CD4-positive, alpha-beta T cell treated with Interleukin-6 at 100 ng/mL for 8 hours (primary cell): ENCODE results near the gene ZDHHC11.
"Not testable (repeated sequence)": the region's sequence is repeated elsewhere in the genome, so short reads cannot be mapped to it uniquely, and the experiment has no call there.

Experiments used
- DNase-seq: peaks from one replicate; pipeline ENCODE4 v3.0.0-alpha.2; 2020; ENCODE audit warnings: mixed read lengths, low spot score

Gene ZDHHC11

GRCh38 chr5:843926-844325, 6.9 kb downstream of the ZDHHC11 start:
- not testable (repeated sequence) for DNase-seq

GRCh38 chr5:843371-843770, 7.4 kb downstream of the ZDHHC11 start:
- not testable (repeated sequence) for DNase-seq

- DNase-seq, result not testable (repeated sequence)
Measured at GRCh38 chr5:842402-843221, 8.2 kb downstream of the ZDHHC11 start.

- not testable (repeated sequence) for DNase-seq
Measured at GRCh38 chr5:841531-842401, 9.0 kb downstream of the ZDHHC11 start.

GRCh38 chr5:840974-841435, 9.8 kb downstream of the ZDHHC11 start:
- DNase-seq, result not testable (repeated sequence)

- not testable (repeated sequence) for DNase-seq
Measured at GRCh38 chr5:840118-840973, 10.4 kb downstream of the ZDHHC11 start.

- DNase-seq, result not testable (repeated sequence)
Measured at GRCh38 chr5:838431-838851, 12.3 kb downstream of the ZDHHC11 start.

GRCh38 chr5:837621-838121, 13.1 kb downstream of the ZDHHC11 start:
- not testable (repeated sequence) for DNase-seq

- not testable (repeated sequence) for DNase-seq
Measured at GRCh38 chr5:835933-836612, 14.7 kb downstream of the ZDHHC11 start.

- not testable (repeated sequence) for DNase-seq
Measured at GRCh38 chr5:834013-834412, 16.8 kb downstream of the ZDHHC11 start.

GRCh38 chr5:828194-828593, 22.6 kb downstream of the ZDHHC11 start:
- not testable (repeated sequence) for DNase-seq

- DNase-seq, result not testable (repeated sequence)
Measured at GRCh38 chr5:825544-825943, 25.2 kb downstream of the ZDHHC11 start.

GRCh38 chr5:821504-821903, 29.3 kb downstream of the ZDHHC11 start:
- DNase-seq, result no peak

GRCh38 chr5:820245-820644, 30.5 kb downstream of the ZDHHC11 start:
- DNase-seq, result no peak

GRCh38 chr5:819078-819477, 31.7 kb downstream of the ZDHHC11 start:
- no peak for DNase-seq

GRCh38 chr5:816176-816575, 34.6 kb downstream of the ZDHHC11 start:
- DNase-seq, result no peak

- DNase-seq, result no peak
Measured at GRCh38 chr5:815449-815848, 35.3 kb downstream of the ZDHHC11 start.

- DNase-seq, result not testable (repeated sequence)
Measured at GRCh38 chr5:813575-813974, 37.2 kb downstream of the ZDHHC11 start.

GRCh38 chr5:811384-811783, 39.4 kb downstream of the ZDHHC11 start:
- DNase-seq, result not testable (repeated sequence)

- DNase-seq, result not testable (repeated sequence)
Measured at GRCh38 chr5:807719-808514, 42.9 kb downstream of the ZDHHC11 start.
